G401 (cell line): Measurements from ENCODE around the gene BTG3. TPM values are rescaled to one million over a fixed set of nuclear protein-coding genes. Genes with fewer than 3 reads are reported as not detected.
A peak's percentile ranks its signal among the peaks of the same experiment; 100 is the strongest.

ENCODE experiments used
- DNase-seq: peaks from one replicate; pipeline ENCODE4 v3.0.0-alpha.2; 2015; ENCODE audit warnings: low spot score
- in situ Hi-C: cut with HindIII; loops from 2 replicates; pipeline ENCODE4 v1.10.0; 2016; ENCODE audit warnings: low sequenced_read_pairs, mixed read lengths
- total RNA-seq: library from RNA; depleted of rRNA; stranded (reverse); fragments of >200 nt; shearing (Covaris generic); gene quantifications from 2 replicates; pipeline ENCODE4 v1.2.3, GENCODE V29; 2014

The BTG3 gene
- total RNA-seq, 1 experiment from 2014 or later, result 43.7 TPM

GRCh38 chr21:17597680-17598079 lies 15.0 kb downstream of the BTG3 start:
- no peak for DNase-seq
- in situ Hi-C loops, result no loop called here

- no peak for DNase-seq
- in situ Hi-C loops, result no loop called here
Measured at GRCh38 chr21:17590430-17590829, 22.3 kb downstream of the BTG3 start.

GRCh38 chr21:17585875-17586450 lies 26.7 kb downstream of the BTG3 start:
- in situ Hi-C loops, result no loop called here
- peak; percentile 55 for DNase-seq

- in situ Hi-C loops, result no loop called here
- no peak for DNase-seq
Measured at GRCh38 chr21:17583898-17584297, 28.8 kb downstream of the BTG3 start.

DNA sequence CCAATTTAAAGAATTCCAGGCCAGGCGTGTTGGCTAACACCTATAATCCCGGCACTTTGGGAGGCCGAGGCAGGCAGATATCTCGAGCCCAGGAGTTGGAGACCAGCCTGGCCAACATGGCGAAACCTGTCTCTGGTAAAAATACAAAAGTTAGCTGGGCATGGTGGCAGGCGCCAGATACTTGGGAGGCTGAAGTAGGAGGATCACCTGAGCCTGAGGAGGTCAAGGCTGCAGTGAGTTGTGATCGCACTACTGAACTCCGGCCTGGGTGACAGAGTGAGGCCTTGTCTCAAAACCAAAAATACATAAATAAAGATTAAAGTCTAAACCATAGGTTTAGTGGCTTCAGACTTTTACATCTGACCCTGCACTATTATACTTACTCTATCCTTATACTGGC lies 32.4 kb downstream of the BTG3 start:
- no peak for DNase-seq
- in situ Hi-C loops, result no loop called here

DNA sequence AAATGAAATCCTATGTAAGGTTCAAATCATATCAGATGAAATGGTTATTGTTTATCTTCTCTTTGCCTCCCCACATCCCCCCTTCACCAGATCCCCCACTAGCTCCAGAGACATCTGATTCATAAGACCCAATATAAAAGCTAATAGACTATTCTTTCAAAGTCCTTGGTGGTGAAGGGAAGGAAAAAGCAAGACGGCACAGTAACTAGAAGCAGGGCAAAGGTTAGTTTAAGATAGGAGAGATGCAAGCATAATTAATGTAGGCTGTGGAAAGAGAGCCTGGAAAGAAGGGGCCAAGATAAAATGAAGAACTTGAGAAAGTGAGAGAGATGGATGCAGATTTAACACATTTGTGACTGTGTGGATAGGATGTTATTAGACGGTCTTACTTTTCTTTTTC lies 33.8 kb downstream of the BTG3 start:
- in situ Hi-C loops, result no loop called here
- no peak for DNase-seq

GRCh38 chr21:17578162-17578561 lies 34.5 kb downstream of the BTG3 start:
- in situ Hi-C loops, result no loop called here
- no peak for DNase-seq

GRCh38 chr21:17577701-17578100 lies 35.0 kb downstream of the BTG3 start:
- no peak for DNase-seq
- in situ Hi-C loops, result no loop called here

- DNase-seq, result no peak
- in situ Hi-C loops, result no loop called here
Measured at GRCh38 chr21:17576080-17576835, 36.4 kb downstream of the BTG3 start.

DNA sequence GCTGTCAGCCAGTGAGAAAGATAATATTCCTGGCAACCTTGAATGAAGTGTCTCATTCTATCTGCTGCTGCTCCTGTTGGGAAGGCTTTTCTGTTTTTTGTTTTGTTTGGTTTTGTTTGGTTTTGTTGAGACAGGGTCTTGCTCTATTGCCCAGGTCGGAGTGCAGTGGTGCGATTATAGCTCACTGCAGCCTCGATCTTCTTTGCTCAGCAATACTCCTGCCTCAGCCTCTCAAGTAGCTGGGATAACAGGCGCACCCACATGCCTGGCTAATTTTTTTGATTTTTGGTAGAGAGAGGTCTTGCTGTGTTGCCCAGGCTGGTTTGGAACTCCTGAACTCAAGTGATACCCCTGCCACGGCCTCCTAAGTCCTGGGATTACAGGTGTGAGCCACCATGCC lies 37.6 kb downstream of the BTG3 start:
- DNase-seq, result no peak
- in situ Hi-C loops, result no loop called here

GRCh38 chr21:17572431-17572830 lies 40.3 kb downstream of the BTG3 start:
- no peak for DNase-seq
- in situ Hi-C loops, result no loop called here

GRCh38 chr21:17570786-17571185 lies 41.9 kb downstream of the BTG3 start:
- no peak for DNase-seq
- in situ Hi-C loops, result no loop called here

- no peak for DNase-seq
- in situ Hi-C loops, result no loop called here
Measured at GRCh38 chr21:17560377-17561025, 52.2 kb downstream of the BTG3 start.

DNA sequence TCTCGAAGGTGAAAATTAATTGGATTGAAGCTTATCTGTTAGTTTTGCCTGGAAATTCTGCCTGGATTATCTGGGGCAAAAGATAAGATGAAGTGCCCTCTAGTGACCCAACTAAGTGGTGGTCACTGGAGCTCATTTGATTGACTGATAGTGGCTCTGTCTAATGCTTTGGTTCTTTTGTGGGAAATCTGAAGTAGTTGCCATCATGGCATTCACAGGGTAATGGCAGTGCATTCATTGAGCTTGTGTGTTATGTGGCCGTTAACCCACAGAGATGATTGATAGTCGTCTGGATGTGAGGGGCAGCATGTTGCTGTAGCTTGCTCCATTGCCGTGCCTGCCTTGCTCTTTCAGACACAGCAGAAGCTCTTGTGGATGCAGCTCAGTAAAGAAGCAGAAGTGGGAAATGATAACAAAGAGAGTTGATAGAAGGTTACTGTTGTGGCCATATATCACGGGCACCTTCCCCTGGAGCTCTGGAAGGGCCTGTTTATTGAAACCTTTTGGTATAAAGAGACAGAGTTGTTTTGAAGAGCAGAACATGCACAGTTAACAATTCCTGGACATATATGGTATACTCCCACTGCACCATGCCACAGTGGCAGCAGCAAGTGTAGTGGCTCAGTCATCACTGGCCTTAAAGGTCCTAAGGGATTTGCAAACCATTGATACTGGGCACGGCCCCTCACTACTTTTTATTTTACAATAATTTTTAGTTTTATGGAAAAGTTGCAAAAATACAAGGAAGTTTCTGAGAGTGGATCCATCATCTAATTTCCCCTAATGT lies 57.8 kb downstream of the BTG3 start:
- DNase-seq, result peak; percentile 30
- in situ Hi-C loops, result no loop called here

DNA sequence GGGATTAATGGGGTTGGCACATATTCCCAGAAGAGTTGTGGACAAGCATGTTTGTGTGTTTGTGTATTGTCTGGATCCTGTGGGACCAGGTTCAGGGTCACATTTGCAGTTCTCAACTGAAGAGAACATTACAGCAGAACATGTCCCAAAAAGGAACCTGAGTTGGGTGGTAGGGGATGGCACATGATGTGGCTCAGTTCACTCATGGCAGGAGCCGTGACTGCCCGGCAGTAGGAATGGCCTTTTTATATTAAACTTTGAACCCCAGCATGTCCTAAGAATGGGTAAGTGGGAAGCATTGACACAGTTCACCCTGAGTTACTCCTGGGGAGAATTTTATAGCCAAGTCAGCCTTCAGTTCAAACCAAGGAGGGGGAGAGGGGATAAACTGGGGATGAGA lies 58.6 kb downstream of the BTG3 start:
- in situ Hi-C loops, result no loop called here
- DNase-seq, result no peak

GRCh38 chr21:17552410-17552809 lies 60.3 kb downstream of the BTG3 start:
- no peak for DNase-seq
- in situ Hi-C loops, result no loop called here

DNA sequence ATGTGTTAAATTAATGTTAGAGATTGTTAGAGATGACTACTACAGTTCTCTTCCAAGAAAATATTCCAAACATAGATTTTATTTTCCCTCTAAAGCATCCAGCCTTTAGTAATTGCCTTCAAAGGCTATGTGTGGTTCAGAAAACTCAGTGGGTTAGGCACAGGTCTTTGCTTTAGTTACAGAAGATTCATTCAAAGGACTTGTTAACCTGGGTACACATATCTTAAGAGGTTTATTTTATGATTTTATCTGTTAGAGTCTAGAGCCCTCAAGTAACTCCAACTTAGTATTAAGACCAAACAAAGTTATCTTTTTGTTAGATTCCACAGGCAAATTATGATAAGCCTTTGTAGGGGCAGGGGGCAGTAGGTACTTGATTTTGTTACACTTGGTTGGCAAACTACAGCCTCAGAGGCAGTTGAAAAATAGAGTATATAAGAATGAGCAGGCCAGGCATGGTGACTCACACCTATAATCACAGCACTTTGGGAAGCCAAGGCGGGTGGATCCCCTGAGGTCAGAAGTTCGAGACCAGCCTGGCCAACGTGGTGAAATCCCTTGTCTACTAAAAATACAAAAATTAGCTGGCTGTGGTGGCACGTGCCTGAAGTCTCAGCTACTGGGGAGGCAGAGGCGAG lies 61.9 kb downstream of the BTG3 start:
- no peak for DNase-seq
- in situ Hi-C loops, result no loop called here

GRCh38 chr21:17548262-17548661 lies 64.4 kb downstream of the BTG3 start:
- no peak for DNase-seq
- in situ Hi-C loops, result no loop called here

- DNase-seq, result no peak
- in situ Hi-C loops, result no loop called here
Measured at GRCh38 chr21:17545007-17545406, 67.7 kb downstream of the BTG3 start.
